Osteocyte (in vitro differentiated cells): Measurements from ENCODE around the gene GLRX2. TPM values are rescaled to one million over a fixed set of nuclear protein-coding genes. Genes with fewer than 3 reads are reported as not detected.

Experiments used
- DNase-seq: peaks from one replicate; pipeline ENCODE4 v3.0.0; 2021; ENCODE audit warnings: mixed read lengths; ENCODE audit not compliant: unreplicated experiment; ENCODE audit errors: extremely low spot score
- H3K27ac Mint-ChIP-seq: one replicate; pipeline ENCODE4 v1.8.0; 2021; ENCODE audit warnings: mild to moderate bottlenecking, mixed read lengths; ENCODE audit not compliant: unreplicated experiment
- H3K27me3 Mint-ChIP-seq: one replicate; pipeline ENCODE4 v1.8.0; 2021; ENCODE audit warnings: mixed read lengths; ENCODE audit not compliant: unreplicated experiment
- H3K36me3 Mint-ChIP-seq: one replicate; pipeline ENCODE4 v1.8.0; 2021; ENCODE audit warnings: mixed read lengths; ENCODE audit not compliant: unreplicated experiment
- H3K4me1 Mint-ChIP-seq: one replicate; pipeline ENCODE4 v1.8.0; 2021; ENCODE audit warnings: mixed read lengths; ENCODE audit not compliant: unreplicated experiment
- H3K4me3 Mint-ChIP-seq: one replicate; pipeline ENCODE4 v1.8.0; 2021; ENCODE audit warnings: mild to moderate bottlenecking, moderate library complexity, mixed read lengths; ENCODE audit not compliant: unreplicated experiment
- H3K9me3 Mint-ChIP-seq: one replicate; pipeline ENCODE4 v1.8.0; 2021; ENCODE audit warnings: mixed read lengths; ENCODE audit not compliant: unreplicated experiment
- total RNA-seq: library from RNA; stranded (reverse); gene quantifications from 2 replicates; pipeline ENCODE4 v1.2.1, GENCODE V29; 2021
- TF ChIP-seq, protein P1 (sequence below): fragments of 200-600 bp; sonication (generic); IDR thresholded peaks from 2 replicates; pipeline ENCODE4 v1.5.0; 2021; ENCODE audit warnings: antibody characterized with exemption, mild to moderate bottlenecking, moderate library complexity

Gene GLRX2
- total RNA-seq, 1 donor from 2014 or later, result 24.3 TPM

DNA sequence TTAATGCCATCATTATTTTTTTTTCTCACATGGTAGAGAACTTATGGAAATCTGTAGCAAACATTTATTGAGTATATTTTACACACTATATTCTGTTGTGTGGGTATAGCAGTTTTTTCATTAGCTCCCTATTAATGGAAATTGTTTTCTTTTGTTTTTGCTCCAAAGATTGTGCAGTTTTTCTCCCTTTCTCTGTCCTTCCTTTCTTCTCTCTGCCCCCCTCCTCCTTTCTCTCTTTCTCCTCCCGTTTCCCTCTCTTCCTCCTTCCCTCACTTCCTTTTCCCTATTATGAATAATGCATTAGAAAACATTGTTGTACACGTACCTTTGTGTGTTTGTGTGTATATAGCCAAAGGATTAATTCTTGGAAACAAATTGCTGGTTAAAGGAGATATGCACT is 37.2 kb upstream of the GLRX2 start:
- no peaks in the 10 kb centered on the region for H3K27me3 Mint-ChIP-seq
- no peak for DNase-seq
- no peak overlapping the region for H3K27ac Mint-ChIP-seq

DNA sequence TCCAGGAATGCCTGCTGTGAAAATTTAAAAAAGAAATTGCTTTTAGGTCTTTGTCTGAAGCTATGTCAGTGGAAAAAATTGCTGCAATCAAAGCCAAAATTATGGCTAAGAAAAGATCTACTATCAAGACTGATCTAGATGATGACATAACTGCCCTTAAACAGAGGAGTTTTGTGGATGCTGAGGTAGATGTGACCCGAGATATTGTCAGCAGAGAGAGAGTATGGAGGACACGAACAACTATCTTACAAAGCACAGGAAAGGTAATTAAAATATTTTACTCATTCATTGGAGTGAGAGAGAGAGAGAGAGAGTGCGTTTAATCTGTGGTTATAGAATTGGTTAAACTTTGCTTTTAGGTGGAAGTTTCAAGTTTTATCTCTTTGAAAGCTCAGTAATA is 36.6 kb upstream of the GLRX2 start:
- Mint-ChIP-seq H3K4me1 (peaks cover 13% of the 10 kb centered on the region), H3K9me3 (no peaks in the 10 kb centered on the region), H3K27me3 (no peaks in the 10 kb centered on the region), H3K36me3 (peaks cover 48% of the 10 kb centered on the region), H3K27ac (no peak overlapping the region), H3K4me3 (no peak overlapping the region)
- TF ChIP-seq, protein P1, sequence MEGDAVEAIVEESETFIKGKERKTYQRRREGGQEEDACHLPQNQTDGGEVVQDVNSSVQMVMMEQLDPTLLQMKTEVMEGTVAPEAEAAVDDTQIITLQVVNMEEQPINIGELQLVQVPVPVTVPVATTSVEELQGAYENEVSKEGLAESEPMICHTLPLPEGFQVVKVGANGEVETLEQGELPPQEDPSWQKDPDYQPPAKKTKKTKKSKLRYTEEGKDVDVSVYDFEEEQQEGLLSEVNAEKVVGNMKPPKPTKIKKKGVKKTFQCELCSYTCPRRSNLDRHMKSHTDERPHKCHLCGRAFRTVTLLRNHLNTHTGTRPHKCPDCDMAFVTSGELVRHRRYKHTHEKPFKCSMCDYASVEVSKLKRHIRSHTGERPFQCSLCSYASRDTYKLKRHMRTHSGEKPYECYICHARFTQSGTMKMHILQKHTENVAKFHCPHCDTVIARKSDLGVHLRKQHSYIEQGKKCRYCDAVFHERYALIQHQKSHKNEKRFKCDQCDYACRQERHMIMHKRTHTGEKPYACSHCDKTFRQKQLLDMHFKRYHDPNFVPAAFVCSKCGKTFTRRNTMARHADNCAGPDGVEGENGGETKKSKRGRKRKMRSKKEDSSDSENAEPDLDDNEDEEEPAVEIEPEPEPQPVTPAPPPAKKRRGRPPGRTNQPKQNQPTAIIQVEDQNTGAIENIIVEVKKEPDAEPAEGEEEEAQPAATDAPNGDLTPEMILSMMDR, result no peak
- no peak for DNase-seq

More for the DNA sequence above, 37.2 kb upstream of the GLRX2 start:
- H3K4me3 Mint-ChIP-seq, result no peak overlapping the region
- peaks cover 10% of the 10 kb centered on the region for H3K4me1 Mint-ChIP-seq
- TF ChIP-seq, protein P1, result no peak
- H3K36me3 Mint-ChIP-seq, result peaks cover 48% of the 10 kb centered on the region
- no peaks in the 10 kb centered on the region for H3K9me3 Mint-ChIP-seq

DNA sequence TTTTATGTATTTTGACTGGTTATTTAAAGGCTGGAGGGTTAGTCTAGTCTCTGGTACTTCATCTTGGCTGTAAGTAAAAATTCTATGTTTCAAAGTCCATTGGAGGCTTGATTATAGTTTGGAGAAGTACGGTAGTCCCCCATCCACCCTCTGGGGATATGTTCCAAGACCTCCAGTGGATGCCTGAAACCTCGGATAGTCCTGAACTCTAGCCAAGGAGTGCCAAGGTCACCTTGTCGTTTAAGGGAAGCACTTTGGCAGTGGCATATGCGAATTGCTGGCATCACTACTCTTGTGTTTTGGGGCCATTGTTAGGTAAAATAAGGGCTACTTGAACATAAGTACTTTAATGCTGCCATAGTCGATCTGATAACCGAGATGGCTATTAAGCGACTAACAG is 35.0 kb upstream of the GLRX2 start:
- H3K4me1 Mint-ChIP-seq, result peaks cover 16% of the 10 kb centered on the region
- TF ChIP-seq, protein P1, result no peak
- H3K27ac Mint-ChIP-seq, result no peak overlapping the region
- peaks cover 49% of the 10 kb centered on the region for H3K36me3 Mint-ChIP-seq
- H3K27me3 Mint-ChIP-seq, result no peaks in the 10 kb centered on the region
- no peak overlapping the region for H3K4me3 Mint-ChIP-seq
- DNase-seq, result no peak
- H3K9me3 Mint-ChIP-seq, result no peaks in the 10 kb centered on the region

DNA sequence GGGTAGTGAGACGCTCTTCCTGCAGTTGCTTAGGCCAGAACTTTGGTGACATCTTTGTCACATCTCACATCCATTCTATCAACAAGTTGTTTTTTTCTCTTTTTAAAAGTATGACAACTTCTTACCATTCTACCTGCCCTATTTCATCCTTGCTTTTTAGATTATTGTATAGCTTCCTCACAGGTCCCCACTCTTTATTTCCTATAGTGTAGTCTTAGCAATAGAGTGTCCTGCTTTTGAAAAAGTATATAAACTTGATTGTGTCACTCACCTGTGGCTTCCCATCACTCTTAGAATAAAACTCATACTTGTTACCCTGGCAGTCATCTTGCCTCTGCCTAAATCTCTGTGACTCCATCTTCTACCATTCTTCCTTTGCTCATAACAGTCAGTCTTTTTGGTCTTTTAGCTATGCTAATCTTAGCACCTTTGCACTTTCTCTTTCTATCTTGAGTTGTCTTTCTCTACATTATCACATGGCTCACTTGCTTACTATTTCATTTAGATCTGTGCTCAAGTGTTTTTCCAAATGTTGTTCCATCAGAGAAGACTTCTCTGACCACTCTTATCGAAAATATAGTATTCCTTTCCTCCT is 26.1 kb upstream of the GLRX2 start:
- DNase-seq, result no peak
- Mint-ChIP-seq H3K27ac (no peak overlapping the region), H3K9me3 (no peaks in the 10 kb centered on the region), H3K4me3 (no peak overlapping the region), H3K27me3 (no peaks in the 10 kb centered on the region), H3K36me3 (peaks cover 53% of the 10 kb centered on the region), H3K4me1 (peaks cover 6% of the 10 kb centered on the region)
- TF ChIP-seq, protein P1, result no peak

DNA sequence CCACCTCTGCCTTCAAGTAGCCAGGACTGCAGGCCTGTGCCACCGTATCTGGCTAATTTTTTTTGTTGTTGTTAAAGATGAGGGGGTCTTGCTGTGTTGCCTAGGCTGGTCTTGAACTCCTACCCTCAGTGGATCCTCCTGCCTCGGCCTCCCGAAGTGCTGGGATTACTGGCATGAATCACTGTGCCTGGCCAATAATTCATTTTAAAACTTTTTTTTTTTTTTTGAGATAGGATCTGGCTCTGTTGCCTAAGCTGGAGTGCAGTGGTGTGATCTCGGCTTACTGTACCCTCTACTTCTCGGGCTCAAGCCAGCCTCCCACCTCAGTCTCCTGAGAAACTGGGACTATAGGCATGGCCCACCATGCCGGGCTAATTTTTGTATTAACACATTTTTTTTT is 20.2 kb upstream of the GLRX2 start:
- Mint-ChIP-seq H3K36me3 (peaks cover 25% of the 10 kb centered on the region), H3K4me1 (peaks cover 34% of the 10 kb centered on the region), H3K4me3 (no peak overlapping the region)

More for the DNA sequence above, 20.2 kb upstream of the GLRX2 start:
- Mint-ChIP-seq H3K27me3 (no peaks in the 10 kb centered on the region), H3K27ac (no peak overlapping the region), H3K9me3 (no peaks in the 10 kb centered on the region)
- DNase-seq, result no peak
- TF ChIP-seq, protein P1, result no peak
